PC-9 (cell line): ENCODE results near the gene ACVR1.

Source experiments
- CTCF ChIP-seq: fragments of 200-600 bp; sonication (generic); conservative IDR thresholded peaks from 2 replicates; pipeline ENCODE4 v1.6.1; 2017; ENCODE audit warnings: mixed run types, antibody characterized with exemption, mild to moderate bottlenecking, moderate library complexity
- EZH2 ChIP-seq: fragments of 200-600 bp; sonication (generic); IDR thresholded peaks from 2 replicates; pipeline ENCODE4 v1.8.0; 2017; ENCODE audit warnings: antibody characterized with exemption, low read depth

DNA sequence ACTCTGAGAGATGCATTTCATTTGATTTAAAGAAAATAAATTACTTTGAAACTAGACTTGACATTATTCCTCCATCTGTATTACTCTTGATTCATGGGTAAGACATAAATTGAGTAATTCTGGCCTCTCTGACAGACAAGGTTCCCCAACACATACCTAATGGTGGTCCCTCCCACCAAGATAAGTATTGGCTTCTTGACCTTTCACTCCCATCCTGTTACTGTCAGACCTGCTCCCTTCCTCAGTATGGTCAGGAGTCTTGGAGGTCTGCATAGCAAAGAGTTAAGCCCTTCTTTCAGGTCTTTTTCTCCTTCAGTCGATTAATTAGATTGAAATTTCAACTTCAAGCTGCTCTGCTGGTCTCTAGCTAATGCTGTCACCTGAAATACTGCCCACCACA lies 42.2 kb upstream of the ACVR1 start:
- no peak for TF ChIP-seq CTCF
- TF ChIP-seq EZH2: no peak
